Testis (tissue), 3 donors: ENCODE measurements around the gene STARD3. TPM values are rescaled to one million over a fixed set of nuclear protein-coding genes. Genes with fewer than 3 reads are reported as not detected.

ENCODE experiments used
- DNase-seq: peaks from one replicate; pipeline ENCODE4 v3.0.0-alpha.2; 2019
- H3K27ac ChIP-seq, 2 donors: fragments of 200-600 bp; sonication (generic); one replicate each; pipeline ENCODE4 v1.5.1; 2019
- H3K27me3 ChIP-seq: fragments of 200-600 bp; sonication (generic); one replicate; pipeline ENCODE4 v1.5.1; 2019
- H3K36me3 ChIP-seq: fragments of 200-600 bp; sonication (generic); one replicate; pipeline ENCODE4 v1.5.1; 2017; ENCODE audit warnings: low read depth; ENCODE audit errors: missing control alignments
- H3K4me1 ChIP-seq: fragments of 200-600 bp; sonication (generic); one replicate; pipeline ENCODE4 v1.5.1; 2019
- H3K4me3 ChIP-seq, 2 donors: fragments of 200-600 bp; sonication (generic); one replicate each; pipeline ENCODE4 v1.5.1; 2017 to 2019
- H3K9me3 ChIP-seq: fragments of 200-600 bp; sonication (generic); one replicate; pipeline ENCODE4 v1.5.1; 2017
- CTCF ChIP-seq, 3 experiments: fragments of 450-650 bp in 2 of 3; fragments of 200-600 bp in 1 of 3; sonication (generic) in 1 of 3; IDR thresholded peaks; one replicate each; pipeline ENCODE4 v1.5.1; 2016 to 2019; ENCODE audit warnings: antibody characterized with exemption in 3 of 3, mild to moderate bottlenecking in 2 of 3, moderate library complexity in 1 of 3
- POLR2A ChIP-seq: fragments of 450-650 bp; IDR thresholded peaks from one replicate; pipeline ENCODE4 v1.6.1; 2017; ENCODE audit warnings: antibody characterized with exemption, mild to moderate bottlenecking, moderate library complexity
- WGBS, 2 donors: methylation state at CpG; one replicate each; pipeline ENCODE4 v1.1.5; 2018; 5-methylcytosine and 5-hydroxymethylcytosine counted together
- intact Hi-C: fragments of 100-400 bp; cut with DNase I; formaldehyde crosslinking; loops from one replicate; pipeline ENCODE4 v1.15.1; 2023; ENCODE audit warnings: low total_unique reads
- polyA plus RNA-seq: library from polyadenylated mRNA; stranded (reverse); fragments of 350-450 nt; fragmentation: Illumina TruSeq; extraction: RNeasy Lipid Tissue Mini Kit (QIAGEN cat#74804); gene quantifications from one replicate; pipeline ENCODE4 v1.2.3, GENCODE V29; 2014; ENCODE audit warnings: low read depth, low replicate concordance; ENCODE audit not compliant: insufficient read depth
- total RNA-seq, 2 donors: library from RNA; depleted of rRNA; stranded (reverse); fragments of >200 nt; gene quantifications; one replicate each; pipeline ENCODE4 v1.2.3, GENCODE V29; 2016

The STARD3 gene
- total and polyA plus RNA-seq, 3 donors from 2014 or later = 102 to 352 (median 265) TPM

- Histone ChIP-seq H3K4me1 (peaks cover 6% of the 10 kb centered on the region), H3K36me3 (no peaks in the 10 kb centered on the region), H3K27me3 (no peaks in the 10 kb centered on the region), H3K27ac (no peak overlapping the region), H3K4me3 (no peak overlapping the region), H3K9me3 (no peaks in the 10 kb centered on the region)
- 42 to 47% methylated on average over 12 to 13 of the region's 13 CpGs for WGBS, 2 donors
- DNase-seq = no peak
- TF ChIP-seq CTCF (IDR thresholded peaks at IDR 0.05) = no peak
- no peak for TF ChIP-seq POLR2A
- intact Hi-C loops = no loop called here
Observed at GRCh38 chr17:39618956-39619785, 17.8 kb upstream of the STARD3 start.

GRCh38 chr17:39619786-39620101 is 17.2 kb upstream of the STARD3 start:
- no peak overlapping the region for H3K4me3 ChIP-seq
- intact Hi-C loops = no loop called here
- no peak for TF ChIP-seq CTCF (IDR thresholded peaks at IDR 0.05)
- TF ChIP-seq POLR2A = no peak
- H3K27me3 ChIP-seq = no peaks in the 10 kb centered on the region
- no peak for DNase-seq
- WGBS, 2 donors = 25 to 71% methylated on average over 1 of the region's 1 CpG
- H3K27ac ChIP-seq = no peak overlapping the region
- H3K9me3 ChIP-seq = no peaks in the 10 kb centered on the region
- no peaks in the 10 kb centered on the region for H3K36me3 ChIP-seq
- peaks cover 6% of the 10 kb centered on the region for H3K4me1 ChIP-seq

GRCh38 chr17:39621523-39622379 is 15.2 kb upstream of the STARD3 start:
- H3K27ac ChIP-seq = no peak overlapping the region
- DNase-seq = peak; percentile 94
- 10 to 11% methylated on average over 23 to 26 of the region's 26 CpGs for WGBS, 2 donors
- H3K36me3 ChIP-seq = no peaks in the 10 kb centered on the region
- peak overlapping the region in 1 of 2 donors; percentile 12 for H3K4me3 ChIP-seq
- TF ChIP-seq CTCF (IDR thresholded peaks at IDR 0.05) (peak; percentile 98 to 100 (median 100)), POLR2A (no peak)
- H3K27me3 ChIP-seq = no peaks in the 10 kb centered on the region
- peaks cover 14% of the 10 kb centered on the region for H3K4me1 ChIP-seq
- no peaks in the 10 kb centered on the region for H3K9me3 ChIP-seq
- intact Hi-C loops = no loop called here

- no peak for DNase-seq
- TF ChIP-seq CTCF (IDR thresholded peaks at IDR 0.05) = no peak
- TF ChIP-seq POLR2A = no peak
- 43 to 58% methylated on average over 16 of the region's 16 CpGs for WGBS, 2 donors
- intact Hi-C loops = no loop called here
- Histone ChIP-seq H3K27ac (no peak overlapping the region), H3K36me3 (no peaks in the 10 kb centered on the region), H3K27me3 (no peaks in the 10 kb centered on the region), H3K9me3 (no peaks in the 10 kb centered on the region), H3K4me3 (peak overlapping the region in 1 of 2 donors; percentile 12), H3K4me1 (peaks cover 20% of the 10 kb centered on the region)
Observed at GRCh38 chr17:39622380-39623006, 14.5 kb upstream of the STARD3 start.
